HG03342 (cell line): ENCODE results near the gene NR6A1.

Source experiments
- ATAC-seq: cut with Tn5 transposase; IDR thresholded peaks from one replicate; pipeline ENCODE4 v1.9.1; 2021; ENCODE audit warnings: mild to moderate bottlenecking, moderate library complexity; ENCODE audit not compliant: unreplicated experiment

The NR6A1 gene

DNA sequence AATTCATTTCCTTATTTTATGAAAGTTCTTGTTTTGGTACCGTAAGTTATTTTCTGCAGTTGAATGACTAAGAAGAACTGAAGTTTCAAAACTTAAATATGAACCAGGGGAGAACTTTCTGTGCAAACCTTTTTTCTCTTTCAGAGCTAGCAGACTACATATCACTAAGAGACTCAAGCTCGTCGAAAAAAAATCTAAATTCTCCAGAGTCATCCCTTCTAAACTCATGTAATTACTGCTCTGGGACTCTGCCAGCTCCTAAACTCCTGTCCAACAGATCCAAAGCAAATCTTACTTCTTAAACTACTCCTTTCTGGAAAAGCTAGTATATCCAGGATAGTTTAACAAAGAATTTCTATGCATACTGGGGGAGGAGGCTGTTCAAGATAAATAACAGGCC lies 176.9 kb downstream of the NR6A1 start:
- ATAC-seq = no peak

GRCh38 chr9:124593651-124594058 lies 177.5 kb downstream of the NR6A1 start:
- ATAC-seq = no peak

DNA sequence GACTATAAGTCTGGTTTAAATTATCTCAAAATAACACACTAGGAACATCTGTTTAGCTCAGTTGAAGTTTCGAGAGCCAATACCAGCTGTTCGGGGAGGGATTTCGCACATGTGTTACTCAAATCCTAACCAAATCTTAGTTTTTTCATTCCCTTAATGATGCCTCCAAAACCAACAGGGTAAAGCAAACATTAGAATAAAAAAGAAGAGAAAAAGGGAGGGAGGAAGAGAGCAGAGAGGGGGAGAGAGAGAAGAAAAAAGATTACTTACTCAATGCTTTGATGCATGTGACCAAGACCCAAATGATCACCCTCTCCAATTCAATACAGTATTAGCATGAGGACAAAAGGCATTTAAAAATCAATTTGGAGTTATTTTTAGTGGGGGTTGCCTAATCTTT lies 177.9 kb downstream of the NR6A1 start:
- no peak for ATAC-seq

GRCh38 chr9:124590889-124591641 lies 180.0 kb downstream of the NR6A1 start:
- ATAC-seq = no peak

DNA sequence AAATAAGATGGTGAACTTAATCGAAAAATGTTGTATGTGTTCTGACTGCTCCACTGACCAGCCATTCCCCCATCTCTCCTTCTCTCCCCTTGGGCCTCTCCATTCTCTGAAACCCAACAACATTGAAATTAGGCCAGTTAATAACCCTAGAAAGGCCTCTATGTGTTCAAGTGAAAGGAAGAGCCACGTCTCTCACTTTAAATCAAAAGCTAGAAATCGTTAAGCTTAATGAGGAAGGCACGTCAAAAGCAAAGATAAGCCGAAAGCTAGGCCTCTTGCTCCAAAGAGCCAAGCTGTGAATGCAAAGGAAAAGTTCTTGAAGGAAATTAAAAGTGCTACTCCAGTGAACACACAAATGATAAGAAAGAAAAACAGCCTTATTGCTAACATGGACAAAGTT lies 186.5 kb downstream of the NR6A1 start:
- ATAC-seq = no peak

GRCh38 chr9:124583134-124583533 lies 188.0 kb downstream of the NR6A1 start:
- ATAC-seq = no peak

DNA sequence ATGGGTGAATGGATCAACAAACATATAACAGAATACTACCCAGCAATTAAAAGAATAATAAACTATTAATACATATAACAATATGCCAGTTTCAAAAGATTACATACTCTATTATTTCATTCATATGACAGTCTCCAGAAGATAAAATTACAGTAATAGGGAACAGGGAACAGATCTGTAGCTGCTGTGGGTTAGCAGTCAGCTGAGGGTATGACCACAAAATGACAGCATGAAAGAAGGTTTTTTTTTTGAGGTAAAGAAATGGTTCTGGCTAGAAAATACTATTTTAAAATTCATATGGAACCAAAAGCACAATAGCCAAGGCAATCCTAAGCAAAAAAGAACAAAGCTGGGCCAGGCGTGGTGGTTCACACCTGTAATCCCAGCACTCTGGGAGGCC lies 190.9 kb downstream of the NR6A1 start:
- no peak for ATAC-seq

DNA sequence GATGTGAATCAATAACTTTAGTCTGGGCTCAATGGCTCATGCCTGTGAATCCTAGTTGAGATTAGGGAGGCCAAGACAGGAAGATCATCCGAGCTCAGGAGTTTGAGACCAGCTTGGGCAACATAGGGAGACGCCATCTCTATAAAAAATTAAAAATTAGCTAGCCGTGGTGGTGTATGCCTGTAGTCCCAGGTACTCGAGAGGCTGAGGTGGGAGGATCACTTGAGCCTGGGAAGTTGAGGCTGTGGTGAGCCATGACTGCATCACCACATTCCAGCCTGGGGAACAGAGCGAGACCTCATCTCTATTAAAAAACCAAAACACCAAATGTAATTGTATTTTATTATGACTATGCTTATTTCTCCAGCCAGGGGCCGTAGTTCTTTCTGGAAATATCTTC lies 194.4 kb downstream of the NR6A1 start:
- ATAC-seq = no peak

DNA sequence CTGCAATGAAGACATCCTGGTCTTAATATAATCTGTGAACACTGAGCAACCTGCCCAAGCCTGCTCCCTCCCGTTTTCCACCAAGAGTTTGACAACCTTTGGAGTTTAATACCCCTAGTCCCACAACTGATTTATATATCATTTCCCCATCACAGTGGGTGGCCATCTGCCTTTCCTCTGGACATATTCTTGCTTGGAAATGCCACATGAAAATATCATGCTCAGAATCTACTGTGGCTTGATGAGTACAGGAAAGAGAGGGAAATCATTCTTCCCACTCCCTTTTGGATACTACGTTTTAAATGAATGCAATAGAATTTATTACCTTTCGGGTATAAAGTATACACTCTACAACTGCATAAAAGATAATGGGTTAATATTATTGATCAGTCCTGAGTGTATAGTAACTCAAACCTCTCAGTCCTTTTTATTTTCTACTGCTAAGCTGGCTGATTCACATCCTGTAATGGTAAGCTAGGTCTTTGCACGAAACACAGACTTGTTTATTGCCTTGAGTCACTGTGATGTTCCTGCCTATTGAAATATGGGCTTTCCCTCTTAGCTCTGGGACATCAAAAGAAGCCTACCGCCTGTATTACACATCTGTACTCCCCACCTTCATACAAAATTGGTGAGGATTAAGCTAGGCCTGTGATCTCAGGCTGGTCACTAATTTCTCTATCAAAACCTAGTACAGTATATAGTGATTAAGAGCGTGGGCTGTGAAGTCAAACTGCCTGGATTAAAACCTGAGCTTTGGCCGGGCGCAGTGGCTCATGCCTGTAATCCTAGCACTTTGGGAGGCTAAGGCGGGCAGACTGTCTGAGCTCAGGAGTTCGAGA lies 196.4 kb downstream of the NR6A1 start:
- ATAC-seq = no peak

DNA sequence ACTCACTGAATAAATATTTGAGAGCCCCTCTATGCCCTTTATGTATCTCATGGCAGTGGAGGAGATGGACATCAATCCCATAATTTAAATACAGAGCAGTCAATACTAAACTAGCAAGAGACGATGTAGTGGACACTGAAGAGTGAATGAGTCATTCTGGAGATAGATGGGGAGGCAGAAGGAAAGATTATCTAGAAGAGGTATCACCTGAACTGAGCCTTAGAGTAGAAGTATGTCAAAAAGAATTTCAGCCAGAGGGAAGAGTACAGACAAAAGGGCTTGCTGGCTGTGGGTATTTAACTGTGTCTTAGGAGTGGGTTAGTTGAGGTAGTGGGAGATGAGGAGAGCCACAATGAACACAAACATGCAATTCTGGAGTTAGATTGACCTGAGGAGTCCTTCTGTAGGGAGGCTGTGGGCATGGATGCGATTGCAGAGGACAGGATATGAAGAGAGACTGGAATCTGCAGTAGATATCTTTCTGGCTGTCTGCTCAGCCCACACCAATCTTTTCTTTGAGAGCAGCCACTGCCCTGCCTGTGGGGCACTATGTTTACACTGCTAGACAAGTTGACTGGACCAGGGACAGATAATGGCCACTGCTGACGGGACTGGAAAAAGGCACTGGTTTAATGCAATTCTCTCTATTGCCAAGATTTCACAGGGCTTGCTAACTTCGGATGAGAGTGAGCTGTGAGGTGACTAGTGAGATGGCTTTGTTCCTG lies 200.0 kb downstream of the NR6A1 start:
- ATAC-seq = no peak

GRCh38 chr9:124569942-124570341 lies 201.2 kb downstream of the NR6A1 start:
- no peak for ATAC-seq

GRCh38 chr9:124567362-124567761 lies 203.7 kb downstream of the NR6A1 start:
- ATAC-seq = no peak

DNA sequence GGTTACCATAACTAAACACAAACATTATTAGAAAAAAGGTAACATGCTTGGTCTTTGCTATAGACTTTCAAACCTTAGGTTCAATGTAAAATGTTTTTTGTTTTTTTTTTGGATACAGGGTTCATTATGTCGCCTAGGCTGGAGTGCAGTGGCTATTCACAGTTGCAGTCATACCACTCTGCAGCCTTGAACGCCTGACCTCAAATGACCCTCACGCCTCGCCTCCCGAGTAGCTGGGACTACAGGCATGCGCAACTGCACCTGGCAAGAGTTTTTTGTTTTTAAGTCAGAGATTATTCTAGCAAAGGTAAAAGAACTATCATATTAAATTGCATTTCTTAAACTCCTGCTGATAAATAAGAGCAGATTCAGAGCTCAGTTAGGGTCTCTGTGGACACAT lies 208.8 kb downstream of the NR6A1 start:
- ATAC-seq = no peak

DNA sequence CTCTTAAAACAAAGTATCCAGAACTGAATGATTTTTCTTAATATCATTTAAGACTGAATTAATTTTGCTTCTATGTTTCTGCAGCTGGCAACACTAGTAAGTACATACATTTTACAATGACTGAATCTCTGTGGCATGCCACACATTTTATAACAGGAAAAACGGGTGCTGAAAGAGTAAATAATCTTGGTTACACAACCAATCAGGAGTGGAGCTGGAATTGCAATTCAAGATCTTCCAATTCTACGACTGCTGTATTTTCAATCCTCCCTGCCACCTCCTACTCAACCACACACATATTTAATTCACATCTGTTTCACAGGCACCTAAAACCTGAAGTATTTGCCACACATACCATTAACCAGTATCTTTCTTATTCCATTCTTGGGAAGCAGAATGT lies 211.2 kb downstream of the NR6A1 start:
- ATAC-seq = no peak

- no peak for ATAC-seq
Observed at GRCh38 chr9:124558777-124559470, 212.2 kb downstream of the NR6A1 start.

- ATAC-seq = no peak
Observed at GRCh38 chr9:124557895-124558294, 213.2 kb downstream of the NR6A1 start.

DNA sequence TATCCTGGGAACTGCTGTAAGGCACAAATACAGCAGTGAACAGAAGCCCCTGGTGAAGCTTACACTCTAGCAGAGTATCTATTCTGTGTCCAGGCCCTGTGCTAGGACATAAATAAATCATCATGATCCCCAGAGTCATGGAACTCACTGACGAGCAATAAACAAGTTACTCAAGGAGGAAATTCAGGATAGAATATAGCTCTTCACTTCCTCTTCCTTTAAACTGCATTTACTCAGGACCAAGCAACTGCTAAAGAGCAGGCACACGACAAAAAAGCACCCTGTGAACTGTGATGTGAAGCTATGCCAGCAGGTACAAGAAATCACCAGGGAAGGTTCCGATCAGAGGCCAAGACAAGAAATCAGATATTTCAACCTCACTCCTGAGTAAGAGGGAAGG lies 216.1 kb downstream of the NR6A1 start:
- no peak for ATAC-seq

GRCh38 chr9:124553738-124554137 lies 217.4 kb downstream of the NR6A1 start:
- no peak for ATAC-seq

DNA sequence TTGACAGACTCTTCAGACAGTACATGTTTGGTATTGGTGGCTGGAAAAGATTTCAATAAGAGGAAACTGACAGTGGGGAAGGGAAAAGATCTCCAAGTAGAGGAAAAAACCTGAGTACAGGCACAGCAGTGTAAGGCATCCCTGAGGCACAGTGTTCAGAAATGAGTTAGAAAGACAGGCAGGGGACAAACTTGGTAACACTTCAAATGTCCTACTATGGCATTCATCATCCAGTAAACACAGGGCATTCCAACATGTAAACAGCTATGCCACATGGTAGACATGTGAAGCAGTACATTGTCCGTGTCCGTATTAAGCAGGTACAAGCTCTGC lies 218.9 kb downstream of the NR6A1 start:
- ATAC-seq = no peak

- ATAC-seq = peak; percentile 47
Observed at GRCh38 chr9:124551472-124552272, 219.4 kb downstream of the NR6A1 start.
